Stimulated activated CD8-positive, alpha-beta memory T cell treated with anti-CD3 and anti-CD28 coated beads, Interleukin-15, amount 100 ng/mL, for 48 hours (primary cell): Measurements from ENCODE around the gene DNAH14.
"Not testable (repeated sequence)": the region's sequence is repeated elsewhere in the genome, so short reads cannot be mapped to it uniquely, and the experiment has no call there.

Experiments used
- DNase-seq, 2 donors: peaks; one replicate each; pipeline ENCODE4 v3.0.0-alpha.2; 2020; ENCODE audit warnings: low read depth in 2 of 2

The DNAH14 gene

DNA sequence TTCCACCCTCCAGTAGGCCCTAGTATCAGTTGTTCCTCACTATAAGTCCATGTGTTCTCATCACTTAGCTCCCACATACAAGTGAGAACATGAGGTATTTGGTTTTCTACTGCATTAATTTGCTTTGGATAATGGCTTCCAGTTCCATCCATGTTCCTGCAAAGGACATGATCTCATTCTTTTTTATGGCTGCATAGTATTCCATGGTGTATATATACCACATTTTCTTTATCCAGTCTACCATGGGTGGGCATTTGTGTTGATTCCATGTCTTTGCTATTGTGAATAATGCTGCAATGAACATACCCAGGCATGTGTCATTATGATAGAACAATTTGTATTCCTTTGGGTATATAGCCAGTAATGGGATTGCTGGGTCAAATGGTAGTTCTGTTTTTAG lies 218.3 kb downstream of the DNAH14 start:
- DNase-seq: not testable (repeated sequence)

DNA sequence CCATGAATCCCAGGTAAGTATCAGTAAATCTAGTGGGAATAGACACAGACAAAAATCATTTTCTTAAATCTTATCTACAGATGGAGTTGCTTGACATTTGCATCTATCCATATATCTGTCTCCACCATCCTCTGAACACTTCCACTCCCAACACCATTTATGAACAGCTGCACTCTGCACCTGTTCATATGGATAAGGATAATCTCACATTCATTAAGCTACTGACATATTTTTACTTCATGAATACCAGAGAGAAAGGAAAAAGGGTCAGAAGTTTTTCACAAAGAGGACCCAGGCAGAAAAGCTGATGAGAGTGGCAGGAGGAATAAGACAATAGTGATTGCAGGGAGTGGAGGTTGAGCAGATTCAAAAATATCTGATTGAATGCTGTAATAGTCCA lies 222.6 kb downstream of the DNAH14 start:
- no peak for DNase-seq

DNA sequence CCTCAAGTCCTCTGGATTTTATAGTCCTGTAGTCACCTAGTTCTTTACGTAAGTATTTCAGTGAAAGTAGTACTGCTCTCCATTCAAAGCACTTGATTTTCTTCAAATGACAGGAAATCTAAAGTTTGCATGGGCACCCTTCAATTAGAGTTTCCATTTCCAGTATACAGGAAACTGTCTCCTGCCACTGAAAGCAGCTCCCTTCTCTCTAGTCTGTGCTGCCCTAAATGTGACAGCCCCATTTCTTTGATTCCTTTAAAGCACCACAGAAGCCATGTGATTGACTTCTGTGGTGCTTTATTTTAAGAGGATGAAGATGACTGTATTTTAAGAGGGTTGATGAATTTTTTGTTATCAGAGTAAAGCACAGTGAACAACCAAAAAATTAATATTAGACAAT lies 226.1 kb downstream of the DNAH14 start:
- DNase-seq: no peak

DNA sequence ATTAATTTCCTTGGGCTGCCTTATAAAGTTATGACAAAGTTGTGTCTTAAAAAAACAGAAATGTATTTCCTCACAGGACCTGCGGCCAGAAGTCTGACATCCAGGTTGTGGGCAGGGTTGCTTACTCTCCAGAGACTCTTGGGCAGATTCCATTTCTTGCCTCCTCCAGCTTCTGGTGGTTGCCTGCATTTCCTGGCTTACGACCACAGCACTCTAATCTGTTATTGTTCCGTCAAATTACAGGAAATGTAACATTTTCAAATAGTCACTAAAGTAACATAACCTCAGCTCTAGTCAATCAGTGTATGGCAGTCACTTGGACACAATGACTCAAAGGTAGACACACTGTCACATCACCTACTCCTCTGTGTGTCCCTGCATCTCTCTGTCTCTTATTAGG lies 226.8 kb downstream of the DNAH14 start:
- no peak for DNase-seq

DNA sequence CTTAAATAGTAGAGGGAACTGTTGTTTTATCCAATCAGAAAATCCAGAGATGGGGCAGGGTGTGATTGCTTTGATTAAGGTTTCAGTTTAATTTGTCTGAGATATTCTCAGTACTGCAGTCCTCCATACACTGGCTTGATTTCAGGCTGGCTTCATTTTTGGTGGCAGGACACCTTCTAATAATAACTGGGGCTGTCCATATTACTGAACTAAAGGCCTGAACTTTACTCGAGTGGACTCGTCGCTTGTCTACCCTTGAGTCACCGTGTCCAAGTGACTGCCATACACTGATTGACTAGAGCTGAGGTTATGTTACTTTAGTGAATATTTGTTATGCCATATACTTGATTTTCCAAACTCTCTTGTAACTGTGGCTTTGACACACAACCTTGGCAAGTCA lies 228.8 kb downstream of the DNAH14 start:
- DNase-seq: no peak

DNA sequence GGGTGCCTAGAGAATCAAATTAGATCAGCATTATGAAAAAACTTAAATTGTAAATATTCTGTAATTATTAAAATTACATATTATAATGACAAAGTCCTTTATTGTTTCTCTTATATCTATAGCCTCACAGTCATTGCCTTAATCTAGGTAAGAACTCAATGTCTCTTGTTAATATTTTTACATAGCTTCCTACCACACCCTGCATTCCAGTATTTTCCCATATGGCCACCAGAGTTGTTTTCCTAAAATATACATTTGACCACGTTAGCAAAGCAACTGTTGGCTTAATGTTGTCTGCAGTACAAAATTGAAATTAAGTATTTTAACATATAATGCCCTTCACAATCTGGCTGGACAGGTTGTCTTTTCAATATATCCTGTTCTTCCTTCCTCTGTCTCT lies 230.3 kb downstream of the DNAH14 start:
- no peak for DNase-seq

DNA sequence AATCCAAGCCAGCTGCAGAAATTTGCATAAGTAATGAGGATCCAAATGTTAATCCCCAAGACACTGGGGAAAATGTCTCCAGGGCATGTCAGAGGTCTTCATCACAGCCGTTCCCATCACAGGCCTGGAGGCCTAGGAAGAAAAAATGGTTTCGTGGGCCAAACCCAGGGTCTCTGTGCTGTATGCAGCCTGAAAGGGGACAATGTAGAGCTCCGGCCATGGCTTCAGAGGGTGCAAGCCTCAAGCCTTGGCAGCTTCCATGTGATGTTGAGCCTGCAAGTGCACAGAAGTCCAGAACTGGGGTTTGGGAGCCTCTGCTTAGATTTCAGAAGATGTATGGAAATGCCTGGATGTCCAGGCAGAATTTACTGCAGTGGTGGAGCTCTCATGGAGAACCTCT lies 247.9 kb downstream of the DNAH14 start:
- DNase-seq: not testable (repeated sequence)

DNA sequence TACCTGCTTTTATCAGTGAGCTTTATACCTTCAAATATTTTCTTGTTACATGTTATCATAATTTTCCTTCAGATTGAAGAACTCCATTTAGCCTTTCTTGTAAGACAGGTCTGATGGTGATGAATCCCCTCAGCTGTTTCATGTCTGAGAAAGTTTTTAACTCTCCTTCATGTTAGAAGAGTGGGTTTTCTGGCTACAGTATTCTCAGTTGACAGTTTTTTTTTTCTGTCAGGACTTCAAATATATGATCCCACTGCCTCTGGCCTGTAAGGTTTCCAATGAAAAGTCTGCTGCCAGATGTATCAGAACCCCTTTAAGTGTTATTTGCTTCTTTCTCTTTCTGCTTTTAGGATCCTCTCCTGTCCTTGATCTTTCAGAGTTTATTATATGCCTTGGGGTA lies 250.2 kb downstream of the DNAH14 start:
- DNase-seq: no peak

DNA sequence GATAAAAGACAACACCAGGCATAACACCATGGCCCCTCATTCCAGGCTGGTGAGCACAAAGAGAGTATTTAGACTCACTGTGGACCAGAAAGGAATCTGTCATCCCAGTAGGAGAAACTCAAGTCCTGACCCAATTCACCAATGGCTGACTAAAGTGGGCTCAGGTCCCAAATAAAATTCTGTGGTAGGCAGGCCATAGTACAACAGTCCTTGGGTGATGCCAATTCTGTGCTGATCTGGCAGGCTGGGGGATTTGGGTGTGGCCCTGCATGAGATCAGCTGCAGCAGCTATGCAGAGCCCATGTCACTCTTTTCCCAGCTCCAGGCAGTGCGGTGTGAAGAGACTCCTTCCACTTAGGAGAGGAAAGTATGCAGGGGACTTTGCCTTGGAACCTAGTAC lies 253.2 kb downstream of the DNAH14 start:
- DNase-seq: no peak

DNA sequence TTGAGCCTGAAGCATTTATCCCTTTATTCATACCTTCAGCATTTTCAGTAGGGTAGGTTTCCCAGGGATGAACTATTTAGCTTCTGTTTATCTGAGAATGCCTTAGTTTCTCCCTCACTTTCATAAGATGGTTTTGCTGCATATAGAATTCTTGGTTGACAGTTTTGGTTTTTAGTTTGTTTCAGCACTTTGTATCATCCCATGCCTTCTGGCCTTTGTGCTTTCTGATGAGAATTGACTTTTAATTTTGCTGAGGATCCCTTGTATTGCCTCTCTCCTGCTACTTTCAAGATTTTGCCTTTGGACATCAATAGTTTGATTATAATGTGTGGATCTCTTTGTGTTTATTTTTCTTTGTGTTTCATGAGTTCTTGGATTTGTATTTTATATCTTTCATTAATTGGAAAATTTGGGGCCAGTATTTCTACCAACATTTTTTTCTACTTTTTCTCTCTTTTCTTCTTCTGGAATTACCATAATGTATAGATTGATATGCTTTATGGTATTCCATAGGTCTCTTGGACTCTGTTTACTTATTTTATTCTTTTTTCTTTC lies 261.8 kb downstream of the DNAH14 start:
- no peak for DNase-seq

DNA sequence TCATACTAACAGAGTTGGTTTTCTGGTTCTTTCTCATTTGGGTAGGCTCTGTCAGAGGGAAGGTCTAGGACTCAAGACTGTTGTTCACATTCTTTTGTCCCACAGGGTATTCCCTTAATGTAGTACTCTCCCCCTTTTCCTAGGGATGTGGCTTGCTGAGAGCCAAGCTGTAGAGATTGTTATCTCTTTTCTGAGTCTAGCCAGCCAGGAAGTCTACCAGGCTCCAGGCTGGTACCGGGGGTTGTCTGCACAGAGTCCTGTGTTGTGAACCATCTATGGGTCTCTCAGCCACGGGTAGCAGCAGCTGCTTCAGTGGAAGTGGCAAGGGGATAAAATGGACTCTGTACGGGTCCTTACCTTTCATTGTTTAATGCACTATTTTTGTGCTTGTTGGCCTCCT lies 272.0 kb downstream of the DNAH14 start:
- no peak for DNase-seq

DNA sequence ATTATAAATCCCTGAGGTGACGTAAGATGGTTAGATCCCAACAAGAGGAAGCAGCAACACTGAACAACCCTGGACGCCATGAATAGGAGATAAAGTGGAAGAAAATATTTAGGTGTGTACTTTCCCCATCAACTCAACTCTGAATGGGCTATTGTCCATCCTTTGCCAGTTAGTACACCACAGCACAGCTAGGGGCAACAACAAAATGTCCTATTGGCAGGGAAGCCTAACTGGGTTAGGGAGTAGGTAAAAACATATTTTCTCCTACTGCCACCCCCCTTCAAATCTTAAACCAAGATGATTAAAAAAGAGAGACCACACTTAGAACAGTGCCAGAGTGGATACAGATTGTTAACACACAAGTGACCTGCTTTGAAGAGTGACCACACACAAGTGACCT lies 278.3 kb downstream of the DNAH14 start:
- DNase-seq: no peak

DNA sequence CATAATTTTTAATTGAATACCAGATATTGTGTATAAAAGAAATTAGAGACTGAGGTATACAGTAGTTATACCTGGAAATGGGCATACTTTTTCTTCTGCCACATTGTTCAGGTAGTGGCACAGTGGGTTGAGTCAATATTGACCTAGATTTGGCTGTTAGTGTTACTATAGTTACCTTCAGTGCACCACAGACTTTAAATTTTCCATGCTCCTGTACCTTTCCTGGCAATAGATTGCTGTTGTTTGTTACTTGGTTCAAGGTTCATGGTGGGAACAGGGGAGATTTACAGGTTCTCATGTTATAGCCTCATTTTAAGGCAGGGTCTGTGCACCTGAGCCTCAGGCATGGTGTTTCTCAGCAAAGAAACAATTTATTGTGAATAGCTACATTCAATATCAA lies 279.7 kb downstream of the DNAH14 start:
- no peak for DNase-seq

DNA sequence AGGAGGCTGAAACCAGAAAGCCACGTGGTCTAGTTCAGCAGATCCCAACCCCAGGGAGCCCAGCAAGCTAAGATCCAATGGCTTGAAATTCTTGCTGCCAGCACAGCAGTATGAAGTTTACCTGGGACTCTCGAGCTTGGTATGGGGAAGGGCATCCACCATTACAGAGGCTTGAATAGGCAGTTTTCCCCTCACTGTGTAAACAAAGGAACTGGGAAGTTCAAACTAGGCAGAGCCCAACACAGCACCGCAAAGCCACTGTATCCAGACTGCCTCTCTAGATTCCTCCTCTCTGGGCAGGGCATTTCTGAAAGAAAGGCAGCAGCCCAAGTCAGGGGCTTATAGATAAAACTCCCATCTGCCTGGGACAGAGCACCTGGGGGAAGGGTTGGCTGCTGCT lies 280.7 kb downstream of the DNAH14 start:
- DNase-seq: not testable (repeated sequence)

DNA sequence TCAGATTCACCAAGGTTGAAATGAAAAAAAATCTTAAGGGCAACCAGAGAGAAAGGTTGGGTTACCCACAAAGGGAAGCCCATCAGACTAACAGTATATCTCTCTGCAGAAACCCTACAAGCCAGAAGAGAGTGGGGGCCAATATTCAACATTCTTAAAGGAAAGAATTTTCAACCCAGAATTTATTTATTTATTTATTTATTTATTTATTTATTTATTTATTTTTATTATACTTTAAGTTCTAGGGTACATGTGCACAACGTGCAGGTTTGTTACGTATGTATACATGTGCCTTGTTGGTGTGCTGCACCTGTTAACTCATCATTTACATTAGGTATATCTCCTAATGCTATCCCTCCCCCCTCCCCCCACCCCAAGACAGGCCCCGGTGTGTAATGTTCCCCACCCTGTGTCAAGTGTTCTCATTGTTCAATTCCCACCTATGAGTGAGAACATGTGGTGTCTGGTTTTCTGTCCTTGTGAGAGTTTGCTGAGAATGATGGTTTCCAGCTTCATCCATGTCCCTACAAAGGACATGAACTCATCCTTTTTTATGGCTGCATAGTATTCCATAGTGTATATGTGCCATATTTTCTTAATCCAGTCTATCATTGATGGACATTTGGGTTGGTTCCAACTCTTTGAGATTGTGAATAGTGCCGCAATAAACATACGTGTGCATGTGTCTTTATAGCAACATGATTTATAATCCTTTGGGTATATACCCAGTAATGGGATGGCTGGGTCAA lies 282.4 kb downstream of the DNAH14 start:
- DNase-seq: not testable (repeated sequence)

DNA sequence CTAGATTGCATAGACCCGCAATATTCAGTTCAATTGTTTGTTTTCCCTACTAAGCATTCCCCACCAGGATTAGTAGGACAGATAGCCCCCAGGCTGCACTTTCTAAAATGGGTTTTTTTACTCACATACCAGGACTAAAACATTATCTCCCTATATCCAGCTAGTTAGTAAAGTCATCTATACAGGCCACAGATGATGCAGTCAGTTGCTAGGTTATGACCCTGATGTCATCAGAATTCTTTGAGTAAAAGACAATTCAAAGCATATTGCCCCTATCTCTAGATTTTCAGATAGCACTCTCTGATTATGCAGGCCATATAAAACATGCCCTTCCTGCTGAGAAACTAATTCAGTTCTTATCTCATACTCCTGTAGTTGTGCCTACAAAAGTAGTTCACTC lies 294.8 kb downstream of the DNAH14 start:
- DNase-seq: no peak

DNA sequence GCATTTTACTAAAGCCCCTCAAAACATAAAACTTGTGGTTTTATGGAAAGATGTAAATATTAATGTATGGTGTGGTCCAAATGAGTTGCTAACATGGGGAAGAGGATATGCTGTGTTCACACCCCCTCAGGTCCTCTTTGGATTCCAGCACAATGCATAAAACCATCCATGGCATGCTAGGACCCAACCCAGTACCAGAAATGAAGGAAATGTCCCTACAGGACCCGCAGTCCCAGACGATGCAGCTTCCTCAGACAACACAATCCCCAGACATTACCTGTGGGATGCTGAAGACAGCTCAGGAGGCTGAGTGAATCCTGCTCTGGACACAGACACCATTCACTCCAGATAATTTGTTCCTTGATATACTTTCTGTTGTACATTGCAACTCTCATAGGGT lies 296.2 kb downstream of the DNAH14 start:
- DNase-seq: no peak

DNA sequence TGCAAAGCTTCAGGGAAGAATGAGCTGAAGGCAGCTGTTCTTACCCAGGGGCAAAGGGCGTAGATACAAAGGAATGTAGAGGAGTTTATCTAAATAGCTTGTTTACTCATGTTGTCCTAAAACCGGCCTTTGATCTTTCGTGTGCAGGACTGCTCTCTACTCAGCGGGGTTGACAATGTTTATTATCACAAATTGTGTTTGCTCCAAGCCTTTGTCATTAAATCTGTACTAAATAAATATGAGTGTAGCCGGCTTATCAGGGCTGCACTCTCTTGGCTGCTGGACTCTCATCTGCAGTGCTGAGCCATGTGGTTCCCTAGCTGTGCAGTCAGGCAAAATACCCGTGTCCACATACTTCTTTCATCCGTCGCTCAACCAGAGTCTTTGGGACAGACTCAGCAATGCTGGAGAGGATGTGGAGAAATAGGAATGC lies 299.4 kb downstream of the DNAH14 start:
- no peak for DNase-seq

DNA sequence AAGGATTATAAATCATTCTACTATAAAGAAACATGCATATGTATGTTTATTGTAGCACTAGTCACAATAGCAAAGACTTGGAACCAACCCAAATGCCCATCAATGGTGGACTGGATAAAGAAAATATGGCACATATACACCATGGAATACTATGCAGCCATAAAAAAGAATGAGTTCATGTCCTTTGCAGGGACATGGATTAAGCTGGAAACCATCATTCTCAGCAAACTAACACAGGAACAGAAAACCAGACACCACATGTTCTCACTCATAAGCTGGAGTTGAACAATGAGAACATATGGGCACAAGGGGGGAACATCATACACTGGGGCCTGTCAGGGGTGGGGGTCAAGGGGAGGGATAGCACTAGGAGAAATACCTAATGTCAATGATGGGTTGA lies 300.0 kb downstream of the DNAH14 start:
- DNase-seq: not testable (repeated sequence)

DNA sequence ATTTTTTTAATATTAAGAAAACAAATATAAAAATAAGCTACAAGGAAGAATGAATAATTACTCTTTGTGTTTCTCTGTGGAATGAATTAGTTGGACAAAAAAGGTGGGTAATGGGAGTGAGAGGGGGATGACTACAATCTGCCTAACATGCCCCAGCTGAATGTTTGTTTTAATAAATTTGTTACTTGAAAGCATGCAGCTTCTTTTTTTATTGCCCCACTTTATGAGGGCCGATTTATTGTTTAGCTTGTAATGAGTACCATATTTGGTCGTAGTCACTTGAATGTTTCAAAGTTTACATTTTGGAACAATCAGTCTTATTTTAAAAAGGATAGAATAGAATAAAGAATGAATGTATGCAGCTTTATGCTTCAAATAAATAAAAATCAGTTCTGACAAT lies 301.0 kb downstream of the DNAH14 start:
- no peak for DNase-seq

DNA sequence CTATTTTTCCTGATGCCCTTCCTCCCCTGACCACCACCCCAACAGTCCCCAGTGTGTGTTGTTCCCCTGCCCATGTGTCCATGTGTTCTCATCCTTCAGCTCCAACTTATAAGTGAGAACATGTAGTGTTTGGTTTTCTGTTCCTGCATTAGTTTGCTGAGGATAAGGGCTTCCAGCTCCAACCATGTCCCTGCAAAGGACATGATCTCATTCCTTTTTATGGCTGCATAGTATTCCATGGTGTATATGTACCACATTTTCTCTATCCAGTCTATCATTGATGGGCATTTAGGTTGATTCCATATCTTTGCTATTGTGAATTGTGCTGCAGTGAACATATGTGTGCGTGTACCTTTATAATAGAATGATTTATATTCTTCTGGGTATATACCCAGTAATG lies 303.5 kb downstream of the DNAH14 start:
- DNase-seq: not testable (repeated sequence)

DNA sequence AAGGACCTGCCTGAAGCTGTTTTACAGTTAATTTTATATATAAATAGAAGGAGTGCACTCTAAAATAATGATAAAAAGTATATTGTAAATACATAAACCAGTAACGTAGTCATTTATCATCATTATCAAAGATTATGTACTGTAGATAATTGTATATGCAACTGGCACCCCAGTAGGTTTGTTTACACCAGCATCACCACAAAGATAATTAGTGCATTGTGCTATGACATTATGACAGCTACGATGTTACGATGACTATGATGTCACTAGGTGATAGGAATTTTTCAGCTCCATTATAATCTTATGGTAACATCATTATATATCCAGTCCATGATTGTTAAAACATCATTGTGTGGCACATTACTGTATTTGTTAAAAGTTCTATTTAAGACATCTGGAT lies 313.1 kb downstream of the DNAH14 start:
- no peak for DNase-seq

DNA sequence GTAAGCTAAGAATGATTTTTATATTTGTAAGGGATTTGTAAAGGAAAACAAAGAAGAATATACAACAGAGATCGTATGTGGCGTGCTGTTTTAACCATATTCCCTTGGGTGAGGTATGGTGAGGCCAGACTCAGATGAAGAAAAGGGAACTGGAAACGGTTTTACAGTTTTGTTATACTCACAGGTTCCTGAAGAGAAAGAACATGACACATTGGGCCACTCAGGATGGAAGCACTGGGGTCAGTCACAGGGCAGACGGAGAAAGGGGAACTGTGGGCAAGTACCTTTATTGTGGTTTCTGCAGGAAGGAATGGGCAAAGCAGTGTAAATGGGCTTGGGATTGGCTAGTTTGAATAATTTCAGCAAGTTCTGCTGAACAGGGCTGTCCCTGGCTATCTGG lies 321.0 kb downstream of the DNAH14 start:
- no peak for DNase-seq

DNA sequence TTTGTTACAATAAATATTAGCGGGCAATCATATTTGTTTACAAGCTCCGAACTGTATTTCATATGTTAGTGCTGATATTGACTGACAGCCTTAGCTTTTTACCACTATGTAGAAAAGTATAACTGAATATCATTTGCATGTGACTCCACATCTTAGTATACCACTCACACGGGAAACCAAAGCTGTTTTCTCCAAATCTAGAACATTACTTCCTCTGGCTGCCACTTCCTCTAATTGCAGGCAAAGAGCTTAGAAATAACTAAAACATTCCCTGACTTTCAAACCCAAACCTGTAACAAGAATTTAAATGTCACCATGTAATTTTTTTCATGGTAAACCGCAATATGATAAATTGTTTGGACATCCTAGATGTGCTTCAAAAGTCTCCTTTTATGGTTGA lies 323.7 kb downstream of the DNAH14 start:
- DNase-seq: no peak
